ENCODE results near the gene RGS3. TPM values are rescaled to one million over a fixed set of nuclear protein-coding genes. Genes with fewer than 3 reads are reported as not detected.

Gene RGS3
- total RNA-seq, 3 donors from 2014 or later = 65.9 to 83.8 (median 70.7) TPM

DNA sequence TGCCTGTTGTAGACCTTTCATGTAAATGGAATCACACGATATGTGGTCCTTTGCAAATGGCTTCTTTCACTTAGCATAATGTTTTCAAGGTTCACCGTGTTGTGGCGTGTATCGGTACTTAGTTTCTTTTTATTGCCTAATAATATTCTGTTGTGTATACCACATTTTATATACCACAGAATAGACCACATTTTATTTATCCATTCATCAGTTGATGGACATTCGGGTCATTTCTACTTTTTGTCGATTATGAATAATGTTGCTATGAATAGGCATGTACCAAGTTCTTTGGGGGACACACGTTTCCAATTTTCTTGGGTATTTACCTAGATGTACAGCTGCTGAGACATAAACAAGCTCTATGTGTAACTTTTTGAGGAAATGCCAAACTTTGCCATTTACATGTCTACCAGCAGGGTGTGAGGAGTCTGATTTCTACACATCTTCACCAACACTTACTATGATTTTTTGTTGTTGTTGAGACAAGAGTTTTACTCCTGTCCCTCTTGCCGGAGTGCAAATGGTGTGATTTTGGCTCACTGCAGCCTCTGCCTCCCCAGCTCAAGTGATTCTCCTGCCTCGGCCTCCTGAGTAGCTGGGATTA lies 144.7 kb downstream of the RGS3 start:
- DNase-seq (no peak), ATAC-seq (no peak)
- H3K4me3 ChIP-seq = no peak overlapping the region
- H3K36me3 ChIP-seq (ENCODE audit: low read depth) = no peaks in the 10 kb centered on the region
- TF ChIP-seq, protein P1, sequence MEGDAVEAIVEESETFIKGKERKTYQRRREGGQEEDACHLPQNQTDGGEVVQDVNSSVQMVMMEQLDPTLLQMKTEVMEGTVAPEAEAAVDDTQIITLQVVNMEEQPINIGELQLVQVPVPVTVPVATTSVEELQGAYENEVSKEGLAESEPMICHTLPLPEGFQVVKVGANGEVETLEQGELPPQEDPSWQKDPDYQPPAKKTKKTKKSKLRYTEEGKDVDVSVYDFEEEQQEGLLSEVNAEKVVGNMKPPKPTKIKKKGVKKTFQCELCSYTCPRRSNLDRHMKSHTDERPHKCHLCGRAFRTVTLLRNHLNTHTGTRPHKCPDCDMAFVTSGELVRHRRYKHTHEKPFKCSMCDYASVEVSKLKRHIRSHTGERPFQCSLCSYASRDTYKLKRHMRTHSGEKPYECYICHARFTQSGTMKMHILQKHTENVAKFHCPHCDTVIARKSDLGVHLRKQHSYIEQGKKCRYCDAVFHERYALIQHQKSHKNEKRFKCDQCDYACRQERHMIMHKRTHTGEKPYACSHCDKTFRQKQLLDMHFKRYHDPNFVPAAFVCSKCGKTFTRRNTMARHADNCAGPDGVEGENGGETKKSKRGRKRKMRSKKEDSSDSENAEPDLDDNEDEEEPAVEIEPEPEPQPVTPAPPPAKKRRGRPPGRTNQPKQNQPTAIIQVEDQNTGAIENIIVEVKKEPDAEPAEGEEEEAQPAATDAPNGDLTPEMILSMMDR (IDR thresholded peaks at IDR 0.05) = no peak
- intact Hi-C loops (cut with DNase I, micrococcal nuclease) = no loop called here
- no peaks in the 10 kb centered on the region for H3K9me3 ChIP-seq
- H3K4me1 ChIP-seq (ENCODE audit: low read depth) = no peaks in the 10 kb centered on the region

DNA sequence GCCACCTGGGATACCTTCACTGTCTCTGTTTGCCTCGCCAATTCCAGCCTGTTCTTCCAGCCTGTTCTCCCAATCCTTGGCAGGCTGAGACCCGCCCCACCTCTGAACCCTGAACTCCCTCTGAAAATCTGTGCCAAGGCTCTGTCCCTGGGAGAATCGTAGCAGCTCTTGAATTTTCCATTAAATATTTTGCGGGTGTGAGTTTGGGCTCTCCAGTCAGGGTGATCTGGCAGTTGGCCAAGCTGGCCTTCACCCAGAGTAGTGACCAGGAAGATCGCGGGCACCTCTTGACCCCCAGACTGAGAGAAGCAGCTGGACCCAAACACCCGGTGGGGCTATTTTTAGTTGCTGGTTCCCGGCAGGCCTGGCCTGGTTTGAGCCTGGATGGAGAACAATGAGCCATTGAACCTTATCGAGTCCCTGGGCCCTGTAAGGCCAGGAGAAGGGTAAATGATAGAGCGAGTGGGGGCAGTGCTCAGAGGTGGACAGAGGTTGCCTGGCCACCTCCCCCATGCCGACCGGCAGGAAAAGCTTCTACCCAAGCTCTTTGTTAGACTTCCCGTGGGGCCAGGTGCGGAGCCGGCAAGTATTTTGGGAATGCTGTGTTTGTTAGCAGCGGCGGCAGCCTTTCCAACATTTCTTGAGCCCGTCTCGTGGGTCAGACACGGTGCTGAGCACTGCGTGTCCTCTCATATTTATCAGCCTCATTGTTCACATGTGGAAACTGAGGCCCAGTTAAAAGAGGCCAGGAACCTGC lies 146.2 kb downstream of the RGS3 start:
- TF ChIP-seq, protein P1 (IDR thresholded peaks at IDR 0.05) = no peak
- Histone ChIP-seq H3K36me3 (ENCODE audit: low read depth) (no peaks in the 10 kb centered on the region), H3K9me3 (no peaks in the 10 kb centered on the region), H3K4me3 (no peak overlapping the region), H3K4me1 (ENCODE audit: low read depth) (no peaks in the 10 kb centered on the region)
- DNase-seq (peak in 1 of 3 donors; percentile 32), ATAC-seq (peak; percentile 29)
- intact Hi-C loops (cut with DNase I, micrococcal nuclease) = no loop called here

DNA sequence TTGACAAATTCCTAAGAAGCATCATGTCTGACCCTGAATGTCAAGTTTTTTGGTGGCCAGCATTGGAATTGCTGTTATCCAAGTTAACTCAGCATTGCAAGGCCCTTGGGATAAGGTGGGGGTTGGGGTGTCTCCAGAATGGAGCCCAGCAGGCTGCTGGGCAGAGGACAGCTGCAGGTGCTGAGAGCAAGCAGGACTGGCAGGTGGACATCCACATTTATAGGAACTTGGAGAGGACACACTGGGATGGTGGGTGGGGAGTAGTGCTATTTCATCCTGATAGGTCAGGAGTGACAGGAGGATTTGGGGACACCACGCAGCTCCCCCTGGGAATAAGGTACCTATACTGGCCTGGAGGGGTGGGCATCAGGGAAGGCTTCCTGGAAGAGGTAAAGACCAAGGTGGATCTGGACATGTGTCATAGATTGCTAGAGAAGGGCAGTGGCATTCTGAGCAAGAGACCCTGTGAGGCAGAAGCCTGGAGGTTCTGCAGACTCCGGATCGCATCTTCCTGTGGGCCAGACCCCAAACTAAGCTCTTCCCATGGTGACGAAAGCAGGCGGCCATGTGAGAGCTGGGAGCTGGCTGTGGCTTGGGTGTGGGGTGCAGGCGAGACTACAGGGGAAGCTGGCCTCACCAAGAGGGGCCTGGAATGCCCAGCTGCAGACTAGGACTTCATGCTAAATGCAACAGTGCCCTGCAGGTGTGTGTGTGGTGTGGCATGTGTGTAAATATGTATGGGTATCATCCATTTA lies 148.1 kb downstream of the RGS3 start:
- Histone ChIP-seq H3K9me3 (no peaks in the 10 kb centered on the region), H3K36me3 (ENCODE audit: low read depth) (no peaks in the 10 kb centered on the region), H3K4me3 (no peak overlapping the region), H3K4me1 (ENCODE audit: low read depth) (no peaks in the 10 kb centered on the region)
- DNase-seq (no peak), ATAC-seq (no peak)
- TF ChIP-seq, protein P1 (IDR thresholded peaks at IDR 0.05) = no peak
- intact Hi-C loops (cut with DNase I, micrococcal nuclease) = no loop called here

DNA sequence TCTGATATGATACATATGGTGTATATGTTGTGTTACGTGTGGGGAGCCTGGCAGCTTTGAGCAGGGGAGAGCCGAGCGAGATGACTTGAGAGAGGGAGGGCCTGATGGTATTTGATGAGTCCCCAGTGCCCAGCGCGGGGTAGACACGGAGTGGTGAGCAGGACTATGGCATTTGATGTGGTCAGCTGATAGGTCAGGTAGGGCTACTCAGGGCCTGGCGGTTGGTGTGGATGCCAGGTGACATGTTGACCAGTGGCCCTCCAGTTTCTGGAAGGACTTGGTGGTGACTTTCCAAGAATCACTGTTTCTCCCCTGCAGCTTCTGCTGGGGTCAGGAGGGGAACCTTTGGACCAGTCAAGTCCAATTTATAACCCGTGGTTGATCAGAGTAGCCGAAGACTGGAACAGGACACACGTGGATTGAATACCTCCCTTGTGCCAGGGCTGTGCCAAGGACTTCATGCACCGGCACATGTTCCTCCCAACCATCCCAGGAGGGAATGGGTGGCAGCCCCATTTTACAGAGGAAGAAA lies 148.8 kb downstream of the RGS3 start:
- Histone ChIP-seq H3K9me3 (no peaks in the 10 kb centered on the region), H3K4me1 (ENCODE audit: low read depth) (no peaks in the 10 kb centered on the region), H3K4me3 (no peak overlapping the region), H3K36me3 (ENCODE audit: low read depth) (no peaks in the 10 kb centered on the region)
- TF ChIP-seq, protein P1 (IDR thresholded peaks at IDR 0.05) = no peak
- ATAC-seq = no peak
- intact Hi-C loops (cut with DNase I, micrococcal nuclease) = no loop called here
- no peak for DNase-seq

DNA sequence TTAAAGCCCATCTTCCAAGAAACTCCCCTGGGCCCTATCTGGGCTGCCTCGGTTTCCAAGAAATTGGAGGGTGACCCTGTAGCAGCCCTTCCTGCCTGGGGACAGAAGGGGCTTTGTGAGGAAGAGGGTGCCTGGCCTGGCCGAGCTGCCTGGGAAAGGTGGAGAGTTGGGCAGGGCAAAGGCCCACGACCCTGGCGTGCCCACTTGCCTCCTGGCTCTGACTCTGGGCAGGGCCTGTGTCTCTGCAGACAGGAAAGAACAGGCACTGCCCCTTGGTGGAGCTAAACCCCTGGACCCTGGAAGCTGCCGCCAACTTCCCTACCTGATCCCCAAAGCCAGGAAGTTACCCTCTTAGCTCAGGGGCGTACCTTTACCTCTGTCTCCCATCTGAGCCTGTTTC lies 149.3 kb downstream of the RGS3 start:
- intact Hi-C loops (cut with DNase I, micrococcal nuclease) = no loop called here
- H3K9me3 ChIP-seq = no peaks in the 10 kb centered on the region
- DNase-seq = no peak
- TF ChIP-seq, protein P1 (IDR thresholded peaks at IDR 0.05) = no peak
- no peak for ATAC-seq
- H3K36me3 ChIP-seq (ENCODE audit: low read depth) = no peaks in the 10 kb centered on the region
- H3K4me3 ChIP-seq = no peak overlapping the region
- H3K4me1 ChIP-seq (ENCODE audit: low read depth) = no peaks in the 10 kb centered on the region
